B cell (primary cell): ENCODE results near the gene NUP62. TPM values are rescaled to one million over a fixed set of nuclear protein-coding genes. Genes with fewer than 3 reads are reported as not detected.

Experiments used
- ATAC-seq: fragments of 200-7000 bp; cut with Tn5 transposase; one replicate; pipeline ENCODE4 v1.10.0; 2021; ENCODE audit warnings: low read depth, mild to moderate bottlenecking, moderate number of reproducible peaks, moderate library complexity
- CTCF ChIA-PET: fragments of 350-600 bp; sonication (Branson Sonifier 250); formaldehyde crosslinking; loops from one replicate; lab custom pipeline; 2021; ENCODE audit warnings: antibody characterized with exemption, inconsistent platforms; lab: Charles Lee
- POLR2A ChIA-PET: fragments of 350-600 bp; sonication (Branson Sonifier 250); formaldehyde crosslinking; loops from one replicate; lab custom pipeline; 2021; ENCODE audit warnings: antibody characterized with exemption; lab: Charles Lee
- DNase-seq: peaks from one replicate; pipeline ENCODE4 v3.0.0; 2013
- H2AFZ ChIP-seq: 2 replicates; pipeline ENCODE4 v1.6.1; 2012; ENCODE audit warnings: mild to moderate bottlenecking, low read depth, low read length; ENCODE audit not compliant: insufficient read depth, poor library complexity, severe bottlenecking
- H3K27ac ChIP-seq, 2 donors: 1 replicate in 1 of 2; 2 replicates in 1 of 2; pipeline ENCODE4 v1.5.1; 2012 to 2013; ENCODE audit warnings: low read length in 2 of 2, mild to moderate bottlenecking in 2 of 2, moderate library complexity in 1 of 2
- H3K27me3 ChIP-seq, 4 experiments: fragments of 200-600 bp in 1 of 4; sonication (generic) in 1 of 4; replicated peaks in 1 of 4; 1 replicate in 2 of 4; 2 replicates in 2 of 4; pipeline versions ENCODE4 v1.6.1 to v1.7.0; 2013 to 2016; ENCODE audit warnings: low read length in 3 of 4, mild to moderate bottlenecking in 2 of 4, mixed read lengths in 1 of 4, moderate library complexity in 1 of 4; ENCODE audit not compliant: insufficient read depth in 4 of 4, control insufficient read depth in 3 of 4; ENCODE audit errors: control extremely low read depth in 1 of 4
- H3K36me3 ChIP-seq, 2 experiments: replicated peaks in 1 of 2; 1 replicate in 1 of 2; 2 replicates in 1 of 2; pipeline versions ENCODE4 v1.6.1 to v1.7.1; 2013; ENCODE audit warnings: low read length in 1 of 2; ENCODE audit not compliant: insufficient read depth in 2 of 2, control insufficient read depth in 1 of 2; ENCODE audit errors: control extremely low read depth in 1 of 2, extremely low read depth in 1 of 2
- H3K4me1 ChIP-seq, 2 donors: fragments of 200-600 bp in 1 of 2; sonication (generic) in 1 of 2; 1 replicate in 1 of 2; 2 replicates in 1 of 2; pipeline versions ENCODE4 v1.5.1 to v1.6.1; 2013 to 2017; ENCODE audit warnings: low read length in 2 of 2; ENCODE audit not compliant: control insufficient read depth in 2 of 2, insufficient read depth in 2 of 2
- H3K4me2 ChIP-seq: replicated peaks from 2 replicates; pipeline ENCODE3; 2012; ENCODE audit warnings: mild to moderate bottlenecking, low read depth, low read length; ENCODE audit not compliant: poor library complexity, severe bottlenecking
- H3K4me3 ChIP-seq, 5 experiments: fragments of 200-600 bp in 1 of 5; sonication (generic) in 1 of 5; 1 replicate in 3 of 5; 2 replicates in 2 of 5; pipeline versions ENCODE4 v1.5.1 to v1.7.0; 2011 to 2016; ENCODE audit warnings: low read length in 4 of 5, mild to moderate bottlenecking in 4 of 5, low read depth in 2 of 5, control low read depth in 1 of 5, moderate library complexity in 1 of 5; ENCODE audit not compliant: insufficient read depth in 1 of 5; ENCODE audit errors: control extremely low read depth in 1 of 5, extremely low read depth in 1 of 5
- H3K79me2 ChIP-seq: fragments of 200-600 bp; sonication (generic); one replicate; pipeline ENCODE4 v1.6.0; 2016; ENCODE audit warnings: low read length; ENCODE audit not compliant: control insufficient read depth, insufficient read depth
- H3K9ac ChIP-seq: fragments of 200-600 bp; sonication (generic); 2 replicates; pipeline ENCODE4 v1.6.1; 2017; ENCODE audit warnings: mild to moderate bottlenecking, low read length, moderate library complexity
- H3K9me3 ChIP-seq, 3 donors: one replicate each; pipeline versions ENCODE4 v1.6.1 to v1.7.1; 2013; ENCODE audit warnings: low read length in 2 of 3; ENCODE audit not compliant: control insufficient read depth in 2 of 3, insufficient read depth in 1 of 3; ENCODE audit errors: control extremely low read depth in 1 of 3
- H4K20me1 ChIP-seq: 2 replicates; pipeline ENCODE4 v1.6.0; 2012; ENCODE audit warnings: mild to moderate bottlenecking, low read length; ENCODE audit not compliant: insufficient read depth, control insufficient read depth, poor library complexity, severe bottlenecking
- H3K27ac Mint-ChIP-seq: one replicate; pipeline ENCODE4 v1.8.0; 2021; ENCODE audit warnings: mixed read lengths
- H3K27me3 Mint-ChIP-seq: one replicate; pipeline ENCODE4 v1.8.0; 2021; ENCODE audit warnings: mixed read lengths
- H3K4me1 Mint-ChIP-seq: one replicate; pipeline ENCODE4 v1.8.0; 2021; ENCODE audit warnings: mixed read lengths
- H3K4me3 Mint-ChIP-seq: one replicate; pipeline ENCODE4 v1.8.0; 2021; ENCODE audit warnings: mixed read lengths
- H3K9me3 Mint-ChIP-seq: one replicate; pipeline ENCODE4 v1.8.0; 2022; ENCODE audit warnings: mixed read lengths; ENCODE audit not compliant: insufficient read depth
- CTCF ChIP-seq: fragments of 200-600 bp; IDR thresholded peaks from one replicate; pipeline ENCODE4 v1.8.0; 2022; ENCODE audit warnings: antibody characterized with exemption, mild to moderate bottlenecking
- EZH2 ChIP-seq: IDR thresholded peaks from 2 replicates; pipeline ENCODE4 v1.6.1; 2012; ENCODE audit warnings: borderline replicate concordance, low read depth, mild to moderate bottlenecking, moderate library complexity, low read length; ENCODE audit not compliant: insufficient read depth, poor library complexity, severe bottlenecking
- WGBS: methylation state at CpG from one replicate; pipeline ENCODE4 v1.1.5; 2013; ENCODE audit warnings: missing lambda C conversion rate; ENCODE audit not compliant: insufficient coverage; 5-methylcytosine and 5-hydroxymethylcytosine counted together
- intact Hi-C: fragments of 100-400 bp; cut with micrococcal nuclease; formaldehyde crosslinking; loops from one replicate; pipeline ENCODE4 v1.10.0; 2022
- polyA plus RNA-seq: library from polyadenylated mRNA; depleted of rRNA; stranded (reverse); fragments of >200 nt; gene quantifications from 2 replicates; pipeline ENCODE4 v1.2.3, GENCODE V29; 2012
- total RNA-seq, 2 donors: library from RNA; stranded (reverse); fragments of 120-200 nt in 1 of 2; gene quantifications; 1 replicate in 1 of 2; 2 replicates in 1 of 2; pipeline versions ENCODE4 v1.2.3 to v1.2.4, GENCODE V29; 2013 to 2022

NUP62 gene
- total and polyA plus RNA-seq, 2 donors (not counting 1 experiment from before 2014, with no cell fraction given): 25.2 to 75.7 TPM

GRCh38 chr19:49890349-49891311, 38.7 kb downstream of the NUP62 start:
- peaks cover 11 to 25% of the 10 kb centered on the region in 2 donors for H3K4me1 ChIP-seq
- peak overlapping the region; percentile 98 for H3K4me2 ChIP-seq
- no peaks in the 10 kb centered on the region for H3K79me2 ChIP-seq
- H3K9me3 ChIP-seq: peaks cover 0 to 7% (median 0%) of the 10 kb centered on the region in 3 donors
- no peaks in the 10 kb centered on the region for H3K36me3 ChIP-seq
- H3K27ac ChIP-seq: no peak overlapping the region
- no peak for TF ChIP-seq EZH2
- peak; percentile 69 for TF ChIP-seq CTCF
- intact Hi-C loops: loop anchor here (1.0 kb wide), 2 partner anchors 12 to 40 kb away; no protein-coding TSS in a partner anchor
- H3K27ac Mint-ChIP-seq: peak overlapping the region; percentile 67
- peak; percentile 85 for DNase-seq
- peaks cover 15% of the 10 kb centered on the region for H4K20me1 ChIP-seq
- peak overlapping the region; percentile 65 for H3K9ac ChIP-seq
- peak overlapping the region in 4 of 5 experiments; percentile 41 to 62 (median 50) for H3K4me3 ChIP-seq
- ChIA-PET POLR2A (interaction anchor here (0.6 to 2.1 kb wide), 9 partner anchors 14 to 473 kb away, joined by 3 to 8 read pairs (median 3); partner anchors contain the start of genes ATF5 and NUP62), CTCF (interaction anchor here (0.8 to 1.6 kb wide), 5 partner anchors 10 to 95 kb away, joined by 3 to 12 read pairs (median 5); no protein-coding TSS in a partner anchor)
- 29% methylated on average over 51 of the region's 69 CpGs for WGBS
- H3K27me3 ChIP-seq: no peaks in the 10 kb centered on the region
- peak overlapping the region; percentile 86 for H3K4me3 Mint-ChIP-seq
- no peaks in the 10 kb centered on the region for H3K27me3 Mint-ChIP-seq
- no peaks in the 10 kb centered on the region for H3K9me3 Mint-ChIP-seq
- peak overlapping the region; percentile 66 for H2AFZ ChIP-seq
- peaks cover 34% of the 10 kb centered on the region for H3K4me1 Mint-ChIP-seq
- peak; percentile 82 for ATAC-seq
